Motor neuron (in vitro differentiated cells): ENCODE measurements around the gene KRT80. TPM values are rescaled to one million over a fixed set of nuclear protein-coding genes. Genes with fewer than 3 reads are reported as not detected.
A peak's percentile ranks its signal among the peaks of the same experiment; 100 is the strongest.

Experiments used
- ATAC-seq, 8 experiments: fragments of 200-7000 bp; cut with Tn5 transposase; replicated peaks in 6 of 8; 2 replicates each; pipeline ENCODE4 v1.8.0; 2021; ENCODE audit warnings: mild to moderate bottlenecking in 8 of 8, moderate library complexity in 8 of 8
- H3K27ac ChIP-seq, 2 donors: fragments of 250-450 bp; sonication (Bioruptor Pico); 2 replicates each; pipeline ENCODE4 v1.9.0; 2021; ENCODE audit warnings: antibody characterized with exemption in 2 of 2, mild to moderate bottlenecking in 2 of 2, moderate library complexity in 1 of 2
- H3K4me1 ChIP-seq, 2 donors: fragments of 250-450 bp; sonication (Bioruptor Pico); replicated peaks in 1 of 2; 2 replicates each; pipeline ENCODE4 v1.6.1; 2021; ENCODE audit warnings: antibody characterized with exemption in 2 of 2, mild to moderate bottlenecking in 2 of 2, moderate library complexity in 1 of 2
- H3K4me3 ChIP-seq, 5 donors: fragments of 250-450 bp; sonication (Bioruptor Pico); 2 replicates each; pipeline ENCODE4 v1.9.0; 2021; ENCODE audit warnings: antibody characterized with exemption in 5 of 5, mild to moderate bottlenecking in 5 of 5, moderate library complexity in 4 of 5
- WGBS, 10 experiments: fragments of 450-650 bp; shearing (Covaris generic); methylation state at CpG; one replicate each; pipeline ENCODE4 v1.0.0; 2022; 5-methylcytosine and 5-hydroxymethylcytosine counted together
- in situ Hi-C, 9 experiments: fragments of 400-800 bp; cut with MboI; loops; one replicate each; pipeline ENCODE4 v1.15.0; 2021; ENCODE audit warnings: low sequenced_read_pairs in 9 of 9, low pct_unique_long_range_greater_than_20kb in 2 of 9; ENCODE audit not compliant: unreplicated experiment in 9 of 9
- total RNA-seq, 8 experiments: library from RNA; unstranded; fragments of 300-600 nt; gene quantifications; 2 replicates each; pipeline versions ENCODE4 v1.2.3 to v1.2.4, GENCODE V29; 2022

KRT80 gene
- total RNA-seq, 8 experiments from 2014 or later: 0.14 to 0.85 (median 0.26) TPM; not detected in 2

- 80 to 96% (median 88%) methylated on average over 2 to 4 of the region's 17 CpGs; no CpG with 5 or more reads in 7 of the 10 experiments for WGBS, 10 experiments
- in situ Hi-C loops: no loop called here
- no peak overlapping the region for H3K27ac ChIP-seq
- no peak overlapping the region for H3K4me3 ChIP-seq
- H3K4me1 ChIP-seq: peaks cover 5 to 16% of the 10 kb centered on the region in 2 donors
- ATAC-seq: no peak
Observed at GRCh38 chr12:52172956-52173355, 18.9 kb downstream of the KRT80 start.

GRCh38 chr12:52171950-52172512 lies 19.8 kb downstream of the KRT80 start:
- no peak overlapping the region for H3K27ac ChIP-seq
- no peak overlapping the region for H3K4me3 ChIP-seq
- in situ Hi-C loops: no loop called here
- H3K4me1 ChIP-seq: peaks cover 5 to 16% of the 10 kb centered on the region in 2 donors
- ATAC-seq: peak in 1 of 8 experiments; percentile 47
- 0 to 93% (median 59%) methylated on average over 2 to 8 of the region's 10 CpGs; no CpG with 5 or more reads in 5 of the 10 experiments for WGBS, 10 experiments

GRCh38 chr12:52170827-52171226 lies 21.0 kb downstream of the KRT80 start:
- ATAC-seq: no peak
- Histone ChIP-seq H3K4me3 (no peak overlapping the region), H3K27ac (no peak overlapping the region), H3K4me1 (peaks cover 4 to 14% of the 10 kb centered on the region in 2 donors)
- WGBS, 10 experiments: 67 to 100% (median 78%) methylated on average over 1 to 7 of the region's 9 CpGs; no CpG with 5 or more reads in 3 of the 10 experiments
- in situ Hi-C loops: no loop called here

GRCh38 chr12:52169886-52170285 lies 21.9 kb downstream of the KRT80 start:
- in situ Hi-C loops: loop anchor here in 1 of 9 experiments (5.0 kb wide), 1 partner anchor 47 kb away; no protein-coding TSS in a partner anchor
- peak in 1 of 8 experiments; percentile 14 for ATAC-seq
- no peak overlapping the region for H3K27ac ChIP-seq
- H3K4me1 ChIP-seq: peaks cover 0 to 5% of the 10 kb centered on the region in 2 donors
- WGBS, 10 experiments: 83% methylated on average over 1 of the region's 1 CpG; no CpG with 5 or more reads in 9 of the 10 experiments
- H3K4me3 ChIP-seq: no peak overlapping the region

GRCh38 chr12:52168019-52168717 lies 23.6 kb downstream of the KRT80 start:
- peak in 2 of 8 experiments; percentile 19 to 20 for ATAC-seq
- Histone ChIP-seq H3K27ac (no peak overlapping the region), H3K4me3 (no peak overlapping the region), H3K4me1 (no peaks in the 10 kb centered on the region)
- in situ Hi-C loops: loop anchor here in 1 of 9 experiments (5.0 kb wide), 1 partner anchor 49 kb away; no protein-coding TSS in a partner anchor
- WGBS, 10 experiments: 13 to 100% (median 88%) methylated on average over 1 to 5 of the region's 12 CpGs; no CpG with 5 or more reads in 2 of the 10 experiments

GRCh38 chr12:52167526-52167925 lies 24.3 kb downstream of the KRT80 start:
- H3K27ac ChIP-seq: no peak overlapping the region
- in situ Hi-C loops: loop anchor here in 1 of 9 experiments (5.0 kb wide), 1 partner anchor 50 kb away; no protein-coding TSS in a partner anchor
- WGBS, 10 experiments: 0 to 86% (median 60%) methylated on average over 1 to 3 of the region's 3 CpGs; no CpG with 5 or more reads in 1 of the 10 experiments
- no peak overlapping the region for H3K4me3 ChIP-seq
- no peak for ATAC-seq
- peaks cover 0 to 4% of the 10 kb centered on the region in 2 donors for H3K4me1 ChIP-seq

- in situ Hi-C loops: loop anchor here in 1 of 9 experiments (5.0 kb wide), 1 partner anchor 51 kb away; no protein-coding TSS in a partner anchor
- WGBS, 10 experiments: 0 to 88% (median 70%) methylated on average over 1 of the region's 1 CpG
- ATAC-seq: no peak
- Histone ChIP-seq H3K27ac (no peak overlapping the region), H3K4me1 (peaks cover 0 to 4% of the 10 kb centered on the region in 2 donors), H3K4me3 (no peak overlapping the region)
Observed at GRCh38 chr12:52166672-52167071, 25.1 kb downstream of the KRT80 start.

GRCh38 chr12:52165096-52165855 lies 26.5 kb downstream of the KRT80 start:
- no peak for ATAC-seq
- WGBS, 10 experiments: 82 to 100% (median 93%) methylated on average over 1 to 6 of the region's 13 CpGs; no CpG with 5 or more reads in 4 of the 10 experiments

GRCh38 chr12:52164624-52165023 lies 27.2 kb downstream of the KRT80 start:
- H3K27ac ChIP-seq: no peak overlapping the region
- WGBS, 10 experiments: 75 to 99% (median 92%) methylated on average over 6 to 11 of the region's 13 CpGs; no CpG with 5 or more reads in 5 of the 10 experiments
- peaks cover 0 to 4% of the 10 kb centered on the region in 2 donors for H3K4me1 ChIP-seq
- ATAC-seq: no peak
- in situ Hi-C loops: loop anchor here in 1 of 9 experiments (5.0 kb wide), 1 partner anchor 53 kb away; no protein-coding TSS in a partner anchor
- H3K4me3 ChIP-seq: no peak overlapping the region

More at GRCh38 chr12:52165096-52165855, 26.5 kb downstream of the KRT80 start:
- H3K27ac ChIP-seq: no peak overlapping the region
- peaks cover 0 to 4% of the 10 kb centered on the region in 2 donors for H3K4me1 ChIP-seq
- in situ Hi-C loops: loop anchor here in 1 of 9 experiments (5.0 kb wide), 1 partner anchor 52 kb away; no protein-coding TSS in a partner anchor
- H3K4me3 ChIP-seq: no peak overlapping the region

- no peak overlapping the region for H3K27ac ChIP-seq
- H3K4me1 ChIP-seq: peaks cover 0 to 4% of the 10 kb centered on the region in 2 donors
- no peak overlapping the region for H3K4me3 ChIP-seq
- peak in 5 of 8 experiments; percentile 62 to 74 (median 67) for ATAC-seq
- WGBS, 10 experiments: 10 to 94% (median 80%) methylated on average over 1 to 2 of the region's 3 CpGs; no CpG with 5 or more reads in 3 of the 10 experiments
- in situ Hi-C loops: no loop called here
Observed at GRCh38 chr12:52162981-52163380, 28.8 kb downstream of the KRT80 start.

- in situ Hi-C loops: no loop called here
- WGBS, 10 experiments: 43 to 100% (median 100%) methylated on average over 1 to 2 of the region's 4 CpGs; no CpG with 5 or more reads in 5 of the 10 experiments
- ATAC-seq: no peak
- H3K27ac ChIP-seq: no peak overlapping the region
- H3K4me1 ChIP-seq: peaks cover 0 to 4% of the 10 kb centered on the region in 2 donors
- H3K4me3 ChIP-seq: no peak overlapping the region
Observed at GRCh38 chr12:52160200-52160599, 31.6 kb downstream of the KRT80 start.

GRCh38 chr12:52157566-52158150 lies 34.2 kb downstream of the KRT80 start:
- 63 to 100% (median 83%) methylated on average over 1 to 4 of the region's 5 CpGs; no CpG with 5 or more reads in 4 of the 10 experiments for WGBS, 10 experiments
- no peak for ATAC-seq
- peaks cover 0 to under 1% of the 10 kb centered on the region in 2 donors for H3K4me1 ChIP-seq
- H3K27ac ChIP-seq: no peak overlapping the region
- no peak overlapping the region for H3K4me3 ChIP-seq
- in situ Hi-C loops: loop anchor here in 3 of 9 experiments (10.0 kb wide), 2 partner anchors 167 to 727 kb away; partner anchors contain the start of gene KRT83 (in 2 of the 3)
